Cerebellar nuclear complex (tissue), 1 donor: ENCODE measurements around the gene LGALS12.

Source experiments
- DNase-seq, 2 experiments: peaks; one replicate each; lab custom pipeline; 2025; lab: John Stamatoyannopoulos, UW

The LGALS12 gene

DNA sequence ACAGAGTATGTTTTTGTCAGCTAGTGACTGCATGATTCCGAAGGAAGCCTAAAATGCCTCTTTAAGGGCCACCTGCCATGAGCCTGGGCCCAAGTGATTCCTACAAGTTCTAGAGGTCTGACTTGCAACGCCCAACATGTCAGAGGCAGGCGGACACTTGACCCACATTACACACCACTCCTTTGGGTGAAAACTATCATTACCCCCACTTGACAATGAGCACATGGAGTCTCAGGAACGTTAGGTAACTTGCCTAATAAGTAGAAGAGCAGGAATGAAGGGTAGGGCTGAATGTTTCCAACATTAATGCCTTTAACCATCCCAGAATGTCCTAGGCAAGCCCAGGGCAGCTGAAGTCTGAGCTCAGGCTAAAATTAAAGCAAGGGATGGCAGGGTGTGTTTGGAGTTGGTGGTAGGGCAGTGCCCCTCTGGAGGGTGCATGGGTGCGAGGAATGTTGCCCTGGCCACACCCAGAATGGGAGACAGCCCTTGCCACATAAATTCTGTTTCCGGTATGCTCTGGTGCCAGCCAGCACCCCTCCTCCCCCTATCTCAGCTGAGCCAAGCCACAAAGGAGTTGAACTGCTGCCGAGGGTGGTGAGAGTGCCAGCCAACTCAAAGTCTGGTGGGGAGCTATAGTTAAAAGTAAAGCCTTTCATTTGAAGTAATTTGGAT lies 54.8 kb downstream of the LGALS12 start:
- DNase-seq = no peak

- no peak for DNase-seq
These were observed 57.5 kb downstream of the LGALS12 start, which contains the start of gene PLAAT2 for GRCh38 chr11:63563201-63564055. PLAAT2 (minus strand) TSS chr11:63563379; CDS start chr11:63563324, 55 bp downstream.

- no peak for DNase-seq
These were observed 58.3 kb downstream of the LGALS12 start for GRCh38 chr11:63564056-63564774.

GRCh38 chr11:63564784-63565350 lies 59.0 kb downstream of the LGALS12 start:
- DNase-seq = no peak
